Vagina (tissue), 2 donors: Measurements from ENCODE around the gene GFRA1. TPM values are rescaled to one million over a fixed set of nuclear protein-coding genes. Genes with fewer than 3 reads are reported as not detected.

ENCODE experiments used
- DNase-seq, 2 donors: peaks; one replicate each; pipeline ENCODE4 v3.0.0-alpha.2; 2017; ENCODE audit errors: extremely low spot score in 2 of 2
- H3K27ac ChIP-seq: fragments of 200-600 bp; sonication (generic); one replicate; pipeline ENCODE4 v1.5.1; 2019
- H3K27me3 ChIP-seq: fragments of 200-600 bp; sonication (generic); one replicate; pipeline ENCODE4 v1.5.1; 2019
- H3K36me3 ChIP-seq, 2 donors: fragments of 200-600 bp; sonication (generic); one replicate each; pipeline ENCODE4 v1.5.1; 2017 to 2019
- H3K4me1 ChIP-seq: fragments of 200-600 bp; sonication (generic); one replicate; pipeline ENCODE4 v1.5.1; 2019
- H3K4me3 ChIP-seq, 2 donors: fragments of 200-600 bp; sonication (generic); 1 replicate in 1 of 2; 2 replicates in 1 of 2; pipeline ENCODE4 v1.5.1; 2016 to 2019
- H3K9me3 ChIP-seq: fragments of 200-600 bp; sonication (generic); one replicate; pipeline ENCODE4 v1.5.1; 2019
- POLR2A ChIP-seq, 2 donors: fragments of 450-650 bp; IDR thresholded peaks; one replicate each; pipeline ENCODE4 v1.6.1; 2017; ENCODE audit warnings: antibody characterized with exemption in 2 of 2, mild to moderate bottlenecking in 2 of 2, moderate library complexity in 2 of 2
- POLR2AphosphoS5 ChIP-seq, 2 donors: sonication (generic); formaldehyde crosslinking; IDR thresholded peaks; one replicate each; pipeline ENCODE4 v1.9.0; 2017; ENCODE audit warnings: antibody characterized with exemption in 2 of 2, mild to moderate bottlenecking in 2 of 2, low read depth in 1 of 2; ENCODE audit not compliant: insufficient read depth in 1 of 2
- intact Hi-C: fragments of 100-400 bp; cut with DNase I; formaldehyde crosslinking; loops from one replicate; pipeline ENCODE4 v1.15.1; 2023
- total RNA-seq: library from RNA; depleted of rRNA; stranded (reverse); fragments of >200 nt; gene quantifications from one replicate; pipeline ENCODE4 v1.2.3, GENCODE V29; 2016
- TF ChIP-seq, protein P1 (sequence below), 3 experiments: fragments of 450-650 bp in 2 of 3; fragments of 200-600 bp in 1 of 3; sonication (generic) in 1 of 3; IDR thresholded peaks; one replicate each; pipeline ENCODE4 v1.5.1; 2017 to 2019; ENCODE audit warnings: antibody characterized with exemption in 3 of 3, mild to moderate bottlenecking in 2 of 3, moderate library complexity in 2 of 3

The GFRA1 gene
- total RNA-seq, 1 donor from 2014 or later: 57.7 TPM

DNA sequence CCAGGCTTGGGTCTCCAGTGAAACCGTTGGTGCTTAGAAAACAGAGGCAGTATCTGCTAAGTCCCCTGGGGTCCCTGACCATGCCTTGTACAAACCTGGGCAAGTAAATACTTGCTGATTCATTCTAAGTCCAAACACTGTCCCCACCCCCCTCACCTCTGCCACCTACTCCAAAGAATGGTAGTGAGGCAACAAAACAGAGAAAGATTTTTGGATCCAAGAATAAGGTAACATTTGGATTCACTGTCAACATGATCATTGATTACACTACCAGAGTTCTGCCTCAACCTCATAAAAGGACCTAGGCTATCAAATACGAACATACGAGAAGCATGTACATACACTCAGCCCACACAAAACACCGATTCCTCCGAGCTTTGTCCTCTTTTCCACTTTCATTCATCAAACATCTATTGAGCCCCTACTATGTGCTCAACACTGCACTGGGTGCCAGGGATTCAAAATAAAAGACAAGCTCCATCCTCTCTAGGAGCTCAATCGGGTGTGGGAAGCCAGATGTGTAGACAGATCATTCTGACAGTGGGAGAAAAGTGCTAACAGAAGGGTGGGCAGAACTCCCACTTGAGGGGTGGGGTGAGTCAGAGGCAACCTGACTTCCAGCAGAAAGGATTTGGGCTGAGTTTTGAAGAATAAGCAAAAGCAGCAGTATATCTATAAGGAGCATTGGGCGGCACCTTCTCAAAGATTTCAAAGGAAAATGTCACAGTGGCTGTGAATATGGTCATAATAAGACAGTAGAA lies 71.2 kb downstream of the GFRA1 start:
- no peak for TF ChIP-seq POLR2AphosphoS5 (IDR thresholded peaks at IDR 0.05; ENCODE audit: insufficient read depth in 1 of 2, low read depth in 1 of 2)
- TF ChIP-seq, protein P1, sequence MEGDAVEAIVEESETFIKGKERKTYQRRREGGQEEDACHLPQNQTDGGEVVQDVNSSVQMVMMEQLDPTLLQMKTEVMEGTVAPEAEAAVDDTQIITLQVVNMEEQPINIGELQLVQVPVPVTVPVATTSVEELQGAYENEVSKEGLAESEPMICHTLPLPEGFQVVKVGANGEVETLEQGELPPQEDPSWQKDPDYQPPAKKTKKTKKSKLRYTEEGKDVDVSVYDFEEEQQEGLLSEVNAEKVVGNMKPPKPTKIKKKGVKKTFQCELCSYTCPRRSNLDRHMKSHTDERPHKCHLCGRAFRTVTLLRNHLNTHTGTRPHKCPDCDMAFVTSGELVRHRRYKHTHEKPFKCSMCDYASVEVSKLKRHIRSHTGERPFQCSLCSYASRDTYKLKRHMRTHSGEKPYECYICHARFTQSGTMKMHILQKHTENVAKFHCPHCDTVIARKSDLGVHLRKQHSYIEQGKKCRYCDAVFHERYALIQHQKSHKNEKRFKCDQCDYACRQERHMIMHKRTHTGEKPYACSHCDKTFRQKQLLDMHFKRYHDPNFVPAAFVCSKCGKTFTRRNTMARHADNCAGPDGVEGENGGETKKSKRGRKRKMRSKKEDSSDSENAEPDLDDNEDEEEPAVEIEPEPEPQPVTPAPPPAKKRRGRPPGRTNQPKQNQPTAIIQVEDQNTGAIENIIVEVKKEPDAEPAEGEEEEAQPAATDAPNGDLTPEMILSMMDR (IDR thresholded peaks at IDR 0.05): no peak
- no peak for TF ChIP-seq POLR2A (IDR thresholded peaks at IDR 0.05)
- Histone ChIP-seq H3K27me3 (no peaks in the 10 kb centered on the region), H3K4me3 (no peak overlapping the region), H3K27ac (no peak overlapping the region), H3K36me3 (no peaks in the 10 kb centered on the region), H3K4me1 (no peaks in the 10 kb centered on the region), H3K9me3 (no peaks in the 10 kb centered on the region)
- intact Hi-C loops: no loop called here
- no peak for DNase-seq

DNA sequence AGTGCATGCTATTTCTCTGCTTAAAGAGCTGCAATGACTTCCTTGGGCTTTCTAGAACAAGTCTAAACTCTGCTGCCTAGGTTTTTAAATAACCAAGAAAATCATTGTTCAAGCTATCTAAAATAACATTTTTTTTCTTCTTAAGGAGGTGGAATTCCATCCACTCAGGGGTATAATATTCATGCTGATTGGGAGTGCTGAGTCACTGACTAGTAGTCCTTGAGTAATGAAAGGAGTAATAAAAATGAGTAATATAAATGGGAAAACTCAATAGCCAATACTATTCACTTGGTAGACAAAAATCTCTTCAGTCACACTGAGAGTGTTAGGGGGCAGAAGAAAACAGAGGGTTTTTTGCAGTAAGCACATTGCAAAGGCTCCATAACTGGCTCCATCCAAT lies 72.0 kb downstream of the GFRA1 start:
- H3K27ac ChIP-seq: no peak overlapping the region
- H3K27me3 ChIP-seq: no peaks in the 10 kb centered on the region
- H3K4me3 ChIP-seq: no peak overlapping the region
- H3K4me1 ChIP-seq: no peaks in the 10 kb centered on the region
- DNase-seq: no peak
- TF ChIP-seq POLR2A (IDR thresholded peaks at IDR 0.05): no peak
- no peak for TF ChIP-seq POLR2AphosphoS5 (IDR thresholded peaks at IDR 0.05; ENCODE audit: insufficient read depth in 1 of 2, low read depth in 1 of 2)
- TF ChIP-seq, protein P1 (IDR thresholded peaks at IDR 0.05): no peak
- H3K9me3 ChIP-seq: no peaks in the 10 kb centered on the region
- intact Hi-C loops: no loop called here
- H3K36me3 ChIP-seq: no peaks in the 10 kb centered on the region

DNA sequence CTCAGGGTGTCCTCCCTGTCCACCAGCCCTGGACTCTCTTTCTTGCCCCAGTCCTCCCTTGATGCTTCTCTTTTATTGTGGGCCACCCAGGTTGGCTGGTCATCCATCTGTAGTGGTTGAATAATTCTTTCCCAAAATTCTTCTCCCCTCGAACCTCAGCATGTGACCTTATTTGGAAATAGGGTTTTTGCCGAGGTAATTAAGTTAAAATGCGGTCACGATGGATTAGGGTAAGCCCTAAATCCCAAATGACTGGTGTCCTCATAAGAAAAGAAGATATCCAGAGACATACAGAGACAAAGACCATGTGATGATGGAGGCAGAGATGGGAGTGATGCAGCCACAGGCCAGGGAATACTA lies 74.3 kb downstream of the GFRA1 start:
- Histone ChIP-seq H3K27ac (no peak overlapping the region), H3K9me3 (no peaks in the 10 kb centered on the region), H3K36me3 (no peaks in the 10 kb centered on the region), H3K27me3 (no peaks in the 10 kb centered on the region), H3K4me3 (no peak overlapping the region), H3K4me1 (no peaks in the 10 kb centered on the region)
- no peak for TF ChIP-seq POLR2A (IDR thresholded peaks at IDR 0.05)
- TF ChIP-seq, protein P1 (IDR thresholded peaks at IDR 0.05): no peak
- no peak for TF ChIP-seq POLR2AphosphoS5 (IDR thresholded peaks at IDR 0.05; ENCODE audit: insufficient read depth in 1 of 2, low read depth in 1 of 2)
- intact Hi-C loops: no loop called here
- DNase-seq: no peak

DNA sequence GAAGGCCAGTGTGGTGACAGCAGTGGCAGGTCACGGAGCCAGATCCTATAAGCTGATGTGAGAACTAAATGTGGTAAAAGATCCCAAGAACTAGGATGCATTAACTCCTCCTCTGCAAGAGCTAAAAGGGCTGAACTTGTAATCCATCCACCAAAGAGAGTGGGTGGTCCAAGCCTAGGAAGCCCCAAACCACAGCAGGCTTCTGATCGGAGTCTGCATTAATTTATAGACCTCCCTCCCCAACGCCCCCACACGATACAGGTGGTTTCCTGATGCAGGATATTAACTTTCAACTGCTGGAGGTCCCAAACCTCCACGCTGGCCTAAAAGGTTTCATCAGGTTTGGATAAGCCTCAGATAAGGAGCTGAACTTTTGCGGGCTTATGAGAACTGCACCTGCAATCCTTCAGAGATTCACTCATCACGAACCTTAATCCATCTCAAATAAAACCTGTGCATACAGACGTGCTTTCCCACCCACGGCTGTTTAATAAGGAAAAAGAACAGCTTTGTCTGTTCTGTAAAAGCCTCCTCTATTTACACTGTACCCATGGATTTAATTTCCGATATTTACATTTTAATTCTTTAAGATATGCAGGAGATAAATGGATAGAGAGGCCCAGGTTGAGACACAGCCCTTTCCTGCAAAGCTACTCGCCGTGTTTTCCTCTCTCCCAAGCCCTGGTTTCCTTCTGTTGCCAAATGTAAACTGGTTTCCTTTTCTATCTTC lies 74.9 kb downstream of the GFRA1 start:
- no peaks in the 10 kb centered on the region for H3K4me1 ChIP-seq
- no peak overlapping the region for H3K4me3 ChIP-seq
- intact Hi-C loops: no loop called here
- TF ChIP-seq POLR2AphosphoS5 (IDR thresholded peaks at IDR 0.05; ENCODE audit: insufficient read depth in 1 of 2, low read depth in 1 of 2) (no peak), POLR2A (IDR thresholded peaks at IDR 0.05) (no peak)
- TF ChIP-seq, protein P1 (IDR thresholded peaks at IDR 0.05): no peak
- DNase-seq: no peak
- no peaks in the 10 kb centered on the region for H3K36me3 ChIP-seq
- no peak overlapping the region for H3K27ac ChIP-seq
- no peaks in the 10 kb centered on the region for H3K9me3 ChIP-seq
- no peaks in the 10 kb centered on the region for H3K27me3 ChIP-seq

DNA sequence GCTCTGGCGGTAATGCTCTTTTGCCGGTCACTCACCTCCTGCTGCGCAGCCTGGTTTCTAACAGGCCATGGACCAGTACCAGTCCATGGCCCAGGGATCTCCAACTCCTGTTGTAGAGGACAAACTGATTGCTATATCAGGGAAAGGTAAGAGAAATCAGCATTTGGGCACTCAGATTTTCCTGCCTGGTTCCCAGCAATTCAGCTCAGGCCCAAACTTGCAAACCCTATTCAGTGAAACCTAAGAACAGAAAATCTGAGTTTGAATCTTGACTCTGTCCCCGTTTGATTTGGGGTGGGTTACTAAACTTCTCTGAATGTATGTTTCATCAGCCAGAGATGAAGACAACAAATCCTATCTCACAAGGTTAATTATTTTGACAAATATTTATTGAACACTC lies 77.4 kb downstream of the GFRA1 start:
- Histone ChIP-seq H3K36me3 (no peaks in the 10 kb centered on the region), H3K27me3 (no peaks in the 10 kb centered on the region), H3K4me1 (no peaks in the 10 kb centered on the region), H3K27ac (no peak overlapping the region), H3K9me3 (no peaks in the 10 kb centered on the region), H3K4me3 (no peak overlapping the region)
- no peak for TF ChIP-seq POLR2A (IDR thresholded peaks at IDR 0.05)
- TF ChIP-seq, protein P1 (IDR thresholded peaks at IDR 0.05): no peak
- no peak for TF ChIP-seq POLR2AphosphoS5 (IDR thresholded peaks at IDR 0.05; ENCODE audit: insufficient read depth in 1 of 2, low read depth in 1 of 2)
- DNase-seq: no peak
- intact Hi-C loops: no loop called here
